Activated CD8-positive, alpha-beta T cell treated with anti-CD3 and anti-CD28 coated beads, Interleukin-2, amount 10 ng/mL, durations not matched to agents 7 days and 5 days (primary cell): Measurements from ENCODE around the gene USP3. TPM values are rescaled to one million over a fixed set of nuclear protein-coding genes. Genes with fewer than 3 reads are reported as not detected.

Experiments
- ATAC-seq: fragments of 150-1000 bp; cut with Tn5 transposase; one replicate; pipeline ENCODE4 v1.10.0; 2021; ENCODE audit warnings: moderate library complexity
- CTCF ChIA-PET: fragments of 350-600 bp; sonication (Branson Sonifier 250); formaldehyde crosslinking; loops from one replicate; lab custom pipeline; 2021; ENCODE audit warnings: antibody characterized with exemption; lab: Charles Lee
- POLR2A ChIA-PET: fragments of 350-600 bp; sonication (Branson Sonifier 250); formaldehyde crosslinking; loops from one replicate; lab custom pipeline; 2021; ENCODE audit warnings: antibody characterized with exemption; lab: Charles Lee
- DNase-seq: peaks from one replicate; pipeline ENCODE4 v3.0.0-alpha.2; 2020
- H3K27ac Mint-ChIP-seq: one replicate; pipeline ENCODE4 v1.8.0; 2021; ENCODE audit warnings: mild to moderate bottlenecking, mixed read lengths
- H3K27me3 Mint-ChIP-seq: one replicate; pipeline ENCODE4 v1.8.0; 2021; ENCODE audit warnings: low read depth, mixed read lengths
- H3K36me3 Mint-ChIP-seq: one replicate; pipeline ENCODE4 v1.8.0; 2021; ENCODE audit warnings: low read depth, mixed read lengths
- H3K4me1 Mint-ChIP-seq: one replicate; pipeline ENCODE4 v1.8.0; 2021; ENCODE audit warnings: low read depth, mixed read lengths
- H3K4me3 Mint-ChIP-seq: one replicate; pipeline ENCODE4 v1.8.0; 2021; ENCODE audit warnings: mild to moderate bottlenecking, mixed read lengths
- H3K9me3 Mint-ChIP-seq: one replicate; pipeline ENCODE4 v1.8.0; 2022; ENCODE audit warnings: mixed read lengths; ENCODE audit not compliant: insufficient read depth
- total RNA-seq, 2 experiments: library from RNA; stranded (reverse); gene quantifications; one replicate each; pipeline ENCODE4 v1.2.3, GENCODE V29; 2021

Gene USP3
- total RNA-seq, 2 experiments from 2014 or later = 48.3 to 49.1 TPM

- no peak for DNase-seq
- peaks cover 68% of the 10 kb centered on the region for H3K4me1 Mint-ChIP-seq
- ChIA-PET POLR2A (interaction anchor here (0.6 to 1.4 kb wide), 3 partner anchors 13 to 307 kb away, joined by 3 to 5 read pairs (median 4); no protein-coding TSS in a partner anchor), CTCF (interaction anchor here (0.7 to 2.5 kb wide), 6 partner anchors 13 to 130 kb away, joined by 4 to 23 read pairs (median 5); partner anchors contain the start of gene USP3)
- no peaks in the 10 kb centered on the region for H3K9me3 Mint-ChIP-seq
- no peak for ATAC-seq
- peaks cover 23% of the 10 kb centered on the region for H3K36me3 Mint-ChIP-seq
- peak within 1 kb of the TSS; percentile 60 for H3K27ac Mint-ChIP-seq
- H3K27me3 Mint-ChIP-seq = no peaks in the 10 kb centered on the region
- no peak within 1 kb of the TSS for H3K4me3 Mint-ChIP-seq
These were observed 92.8 kb downstream of the USP3 start, which contains the start of gene FBXL22 for GRCh38 chr15:63597038-63597790. Gene FBXL22, plus strand, starts transcription at chr15:63597387. Its CDS starts 6 bp downstream, at chr15:63597393.

GRCh38 chr15:63597821-63598220, 93.4 kb downstream of the USP3 start:
- Mint-ChIP-seq H3K9me3 (no peaks in the 10 kb centered on the region), H3K36me3 (peaks cover 23% of the 10 kb centered on the region), H3K4me3 (no peak overlapping the region), H3K4me1 (peaks cover 70% of the 10 kb centered on the region), H3K27ac (no peak overlapping the region), H3K27me3 (peaks cover 3% of the 10 kb centered on the region)
- CTCF ChIA-PET = interaction anchor here (1.7 to 4.7 kb wide), 7 partner anchors 9 to 137 kb away, joined by 4 to 43 read pairs (median 10); no protein-coding TSS in a partner anchor
- DNase-seq (no peak), ATAC-seq (no peak)
- POLR2A ChIA-PET = interaction anchor here (0.6 to 3.3 kb wide), 4 partner anchors 12 to 307 kb away, joined by 3 to 17 read pairs (median 4); partner anchors contain the start of gene USP3

GRCh38 chr15:63598473-63599400, 94.3 kb downstream of the USP3 start:
- Mint-ChIP-seq H3K4me3 (peak overlapping the region; percentile 81), H3K9me3 (no peaks in the 10 kb centered on the region), H3K36me3 (peaks cover 14% of the 10 kb centered on the region), H3K27me3 (peaks cover 3% of the 10 kb centered on the region), H3K4me1 (peaks cover 67% of the 10 kb centered on the region), H3K27ac (peak overlapping the region; percentile 85)
- DNase-seq = no peak
- no peak for ATAC-seq
- ChIA-PET CTCF (interaction anchor here (0.6 to 4.7 kb wide), 26 partner anchors 10 to 500 kb away, joined by 3 to 43 read pairs (median 4); no protein-coding TSS in a partner anchor), POLR2A (interaction anchor here (0.6 to 3.3 kb wide), 5 partner anchors 22 to 119 kb away, joined by 3 to 17 read pairs (median 3); partner anchors contain the start of gene USP3)

DNA sequence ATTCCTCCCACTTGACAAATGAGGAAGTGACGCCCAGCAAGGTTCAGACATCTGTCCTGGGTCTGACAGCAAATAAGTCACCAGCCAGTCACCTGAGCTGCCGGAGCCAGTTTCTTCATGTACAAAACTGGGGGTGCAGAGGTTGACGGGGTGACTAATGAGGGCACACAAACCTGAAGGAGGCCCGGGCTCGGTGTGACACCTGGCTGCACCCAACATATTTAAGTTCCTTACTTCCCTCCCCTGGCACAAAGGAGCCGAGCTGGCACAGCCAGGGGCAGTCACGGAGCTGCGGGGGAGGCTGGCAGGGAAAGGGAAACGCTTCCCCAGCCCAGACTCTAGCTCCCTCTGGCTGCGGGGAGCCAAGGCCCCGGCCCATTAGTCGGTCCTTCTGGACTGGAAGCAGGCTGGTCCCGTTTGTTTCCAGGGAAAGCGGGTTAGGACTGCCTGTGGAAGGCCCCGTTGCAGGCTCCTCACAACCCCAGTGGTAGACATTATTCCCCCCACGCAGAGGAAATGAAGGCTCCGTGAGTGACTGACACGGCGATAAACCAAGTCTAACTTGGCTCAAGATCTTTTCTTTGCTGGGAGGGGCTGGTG, 95.1 kb downstream of the USP3 start:
- H3K27me3 Mint-ChIP-seq = peaks cover 3% of the 10 kb centered on the region
- ChIA-PET CTCF (interaction anchor here (0.5 to 4.7 kb wide), 37 partner anchors 10 to 499 kb away, joined by 3 to 43 read pairs (median 4); no protein-coding TSS in a partner anchor), POLR2A (interaction anchor here (0.6 to 3.3 kb wide), 8 partner anchors 11 to 119 kb away, joined by 3 to 17 read pairs (median 4); partner anchors contain the start of gene USP3)
- H3K4me1 Mint-ChIP-seq = peaks cover 63% of the 10 kb centered on the region
- H3K9me3 Mint-ChIP-seq = no peaks in the 10 kb centered on the region
- H3K27ac Mint-ChIP-seq = peak overlapping the region; percentile 85
- DNase-seq (peak; percentile 50), ATAC-seq (no peak)
- H3K4me3 Mint-ChIP-seq = peak overlapping the region; percentile 81
- peaks cover 7% of the 10 kb centered on the region for H3K36me3 Mint-ChIP-seq

DNA sequence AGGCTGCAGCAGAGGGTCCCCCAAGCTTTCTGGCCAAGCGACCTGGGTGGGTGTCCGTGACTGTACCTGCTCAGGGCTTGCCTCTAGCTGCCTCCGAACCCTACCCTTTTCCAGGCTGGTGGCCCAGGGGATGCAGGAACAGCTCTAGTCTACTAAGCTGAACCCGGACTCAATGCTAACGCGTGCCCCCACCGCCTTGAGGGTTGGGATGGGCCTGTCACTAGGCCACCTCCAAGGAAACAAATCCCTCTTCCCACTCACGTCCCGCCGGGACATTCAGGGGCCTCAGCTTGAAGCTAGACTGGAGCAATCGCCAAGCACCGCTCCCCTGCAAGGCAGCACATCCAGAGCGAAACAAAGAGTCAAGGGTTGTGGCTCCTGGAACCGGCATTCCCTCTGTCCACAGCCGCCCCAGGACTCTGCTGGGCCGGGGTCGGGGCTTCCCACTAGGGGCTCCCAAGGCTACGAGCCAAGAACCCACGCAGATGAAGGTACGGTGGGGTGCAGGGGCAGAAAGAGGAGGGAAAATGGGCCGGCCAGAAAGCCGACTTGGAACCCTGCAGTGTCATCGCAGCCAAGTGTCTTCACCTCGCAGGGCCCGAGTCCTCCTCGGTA, 95.7 kb downstream of the USP3 start:
- no peak for DNase-seq
- POLR2A ChIA-PET = interaction anchor here (0.6 to 3.3 kb wide), 12 partner anchors 10 to 397 kb away, joined by 3 to 17 read pairs (median 3); partner anchors contain the start of gene USP3

DNA sequence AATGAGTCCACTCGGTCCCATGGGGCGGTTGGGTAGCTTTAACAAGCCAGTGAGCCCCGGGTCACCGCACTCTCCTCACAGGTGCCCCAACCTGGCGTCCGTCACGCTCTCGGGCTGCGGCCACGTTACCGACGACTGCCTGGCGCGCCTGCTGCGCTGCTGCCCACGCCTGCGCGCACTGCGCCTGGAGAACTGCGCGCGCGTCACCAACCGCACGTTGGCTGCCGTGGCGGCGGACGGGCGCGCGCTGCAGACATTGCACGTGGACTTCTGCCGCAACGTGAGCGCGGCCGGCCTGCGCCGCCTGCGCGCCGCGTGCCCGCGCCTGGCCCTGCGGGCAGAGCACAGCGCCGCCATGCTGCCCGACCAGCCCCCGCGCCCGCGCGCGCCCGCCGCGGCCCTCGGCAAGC, 96.2 kb downstream of the USP3 start:
- POLR2A ChIA-PET = interaction anchor here (0.6 to 3.3 kb wide), 12 partner anchors 10 to 397 kb away, joined by 3 to 17 read pairs (median 3); partner anchors contain the start of gene USP3
- no peaks in the 10 kb centered on the region for H3K9me3 Mint-ChIP-seq

More for the DNA sequence above, 95.7 kb downstream of the USP3 start:
- Mint-ChIP-seq H3K27ac (peak overlapping the region; percentile 85), H3K36me3 (peaks cover 2% of the 10 kb centered on the region), H3K4me1 (peaks cover 63% of the 10 kb centered on the region), H3K4me3 (peak overlapping the region; percentile 81), H3K9me3 (no peaks in the 10 kb centered on the region), H3K27me3 (peaks cover 3% of the 10 kb centered on the region)
- peak; percentile 6 for ATAC-seq
- CTCF ChIA-PET = interaction anchor here (0.5 to 4.7 kb wide), 33 partner anchors 11 to 498 kb away, joined by 3 to 43 read pairs (median 4); no protein-coding TSS in a partner anchor

GRCh38 chr15:63601026-63601703, 96.8 kb downstream of the USP3 start:
- Mint-ChIP-seq H3K4me3 (peak overlapping the region; percentile 88), H3K27me3 (peaks cover 3% of the 10 kb centered on the region), H3K4me1 (peaks cover 63% of the 10 kb centered on the region), H3K9me3 (no peaks in the 10 kb centered on the region), H3K27ac (peak overlapping the region; percentile 90), H3K36me3 (peaks cover 5% of the 10 kb centered on the region)
- DNase-seq (peak; percentile 69), ATAC-seq (peak; percentile 33)
- POLR2A ChIA-PET = interaction anchor here (0.6 to 3.3 kb wide), 7 partner anchors 9 to 148 kb away, joined by 3 to 17 read pairs (median 4); partner anchors contain the start of gene USP3
- CTCF ChIA-PET = interaction anchor here (0.9 to 4.7 kb wide), 11 partner anchors 10 to 552 kb away, joined by 3 to 43 read pairs (median 5); no protein-coding TSS in a partner anchor

More for the DNA sequence above, 96.2 kb downstream of the USP3 start:
- DNase-seq = peak; percentile 90
- Mint-ChIP-seq H3K4me1 (peaks cover 63% of the 10 kb centered on the region), H3K27me3 (peaks cover 3% of the 10 kb centered on the region), H3K36me3 (peaks cover 2% of the 10 kb centered on the region), H3K27ac (peak overlapping the region; percentile 90), H3K4me3 (peak overlapping the region; percentile 88)
- CTCF ChIA-PET = interaction anchor here (0.6 to 4.7 kb wide), 17 partner anchors 10 to 467 kb away, joined by 3 to 43 read pairs (median 5); no protein-coding TSS in a partner anchor
- peak; percentile 81 for ATAC-seq

- ChIA-PET CTCF (interaction anchor here (1.0 to 4.7 kb wide), 5 partner anchors 9 to 551 kb away, joined by 3 to 43 read pairs (median 5); no protein-coding TSS in a partner anchor), POLR2A (interaction anchor here (0.6 to 3.1 kb wide), 2 partner anchors 9 to 113 kb away, joined by 4 to 15 read pairs; no protein-coding TSS in a partner anchor)
- peak overlapping the region; percentile 88 for H3K4me3 Mint-ChIP-seq
- peaks cover 7% of the 10 kb centered on the region for H3K36me3 Mint-ChIP-seq
- DNase-seq = no peak
- ATAC-seq = no peak
- peaks cover 3% of the 10 kb centered on the region for H3K27me3 Mint-ChIP-seq
- H3K27ac Mint-ChIP-seq = peak overlapping the region; percentile 90
- no peaks in the 10 kb centered on the region for H3K9me3 Mint-ChIP-seq
- H3K4me1 Mint-ChIP-seq = peaks cover 65% of the 10 kb centered on the region
These were observed 97.4 kb downstream of the USP3 start for GRCh38 chr15:63601704-63602185.

GRCh38 chr15:63602595-63602994, 98.2 kb downstream of the USP3 start:
- H3K36me3 Mint-ChIP-seq = peaks cover 8% of the 10 kb centered on the region
- H3K4me3 Mint-ChIP-seq = peak overlapping the region; percentile 6
- peak overlapping the region; percentile 65 for H3K27ac Mint-ChIP-seq
- ChIA-PET POLR2A (interaction anchor here (3.1 kb wide), 1 partner anchor 8 kb away, joined by 15 read pairs; no protein-coding TSS in a partner anchor), CTCF (interaction anchor here (1.1 to 4.7 kb wide), 4 partner anchors 8 to 551 kb away, joined by 3 to 43 read pairs (median 4); no protein-coding TSS in a partner anchor)
- peaks cover 3% of the 10 kb centered on the region for H3K27me3 Mint-ChIP-seq
- no peak for ATAC-seq
- H3K9me3 Mint-ChIP-seq = no peaks in the 10 kb centered on the region
- H3K4me1 Mint-ChIP-seq = peaks cover 63% of the 10 kb centered on the region
- DNase-seq = no peak
